Left kidney (tissue), 2 donors: Measurements from ENCODE around the gene NREP. TPM values are rescaled to one million over a fixed set of nuclear protein-coding genes. Genes with fewer than 3 reads are reported as not detected.

ENCODE experiments used
- DNase-seq: peaks from one replicate; pipeline ENCODE4 v3.0.0-alpha.2; 2013
- polyA plus RNA-seq: library from polyadenylated mRNA; unstranded; fragments of 120-200 nt; gene quantifications from one replicate; pipeline ENCODE4 v1.2.1, GENCODE V29; 2013; ENCODE audit not compliant: insufficient read length

Gene NREP
- polyA plus RNA-seq, 1 donor, result 845 TPM

DNA sequence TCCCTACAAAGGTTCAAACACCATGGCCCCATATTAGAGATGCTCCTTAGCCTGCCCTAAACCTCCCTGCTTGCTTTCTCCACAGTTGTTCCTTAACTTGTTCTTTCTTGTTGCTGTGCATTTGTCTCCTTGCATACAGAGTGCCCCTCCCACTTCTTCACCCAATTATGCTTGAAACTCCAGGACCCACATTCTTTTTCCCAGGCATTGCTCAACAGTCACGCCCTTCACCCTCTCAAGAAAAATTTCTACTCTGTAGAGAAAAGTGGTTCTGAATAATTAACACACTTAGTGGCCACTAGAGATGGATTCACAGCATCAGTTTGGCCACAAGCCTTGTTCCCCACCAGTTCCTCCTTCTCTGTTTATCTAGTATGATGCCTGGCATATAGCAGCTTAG, 57.7 kb downstream of the NREP start:
- no peak for DNase-seq

DNA sequence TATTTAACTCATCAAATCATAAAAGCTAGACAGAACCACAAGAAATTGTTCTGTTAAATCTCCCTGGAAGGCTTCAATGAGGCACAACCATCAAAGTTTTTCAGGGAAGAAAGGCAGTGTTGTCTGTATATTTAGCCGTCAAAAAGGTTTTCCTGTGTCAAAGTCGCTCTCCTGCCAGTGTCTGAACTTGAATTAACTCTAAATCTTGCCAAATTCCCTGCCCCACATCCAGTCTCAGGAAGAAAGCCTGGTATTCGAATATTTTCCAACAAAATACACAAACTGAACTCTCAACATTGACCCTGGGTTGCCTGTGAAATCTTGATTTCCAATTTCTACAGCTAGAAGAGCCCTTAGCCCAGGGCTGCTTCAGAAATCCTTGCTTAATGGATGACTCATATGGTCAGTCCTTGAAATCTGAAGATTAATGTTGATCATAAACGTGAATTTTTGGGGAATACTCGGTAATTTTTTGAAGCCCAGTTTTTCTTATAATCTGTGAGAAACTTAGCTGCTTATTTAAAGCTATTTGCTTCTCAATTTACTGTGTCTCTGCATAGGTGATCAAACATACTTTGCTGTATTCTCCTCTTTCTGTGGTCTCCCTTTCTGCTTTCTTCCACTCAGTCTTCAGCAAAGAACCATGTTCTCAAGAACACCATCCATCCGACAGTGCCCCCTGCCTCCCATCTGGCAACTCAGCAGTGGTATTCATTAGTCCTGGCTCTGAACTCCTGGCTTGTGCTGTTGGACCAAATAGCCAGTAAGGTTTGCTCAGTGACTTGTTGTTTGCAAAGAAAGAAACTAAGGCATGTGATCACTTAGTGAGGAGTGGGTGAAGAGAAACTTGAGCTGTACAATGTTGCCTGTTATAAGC, 58.9 kb downstream of the NREP start:
- no peak for DNase-seq

DNA sequence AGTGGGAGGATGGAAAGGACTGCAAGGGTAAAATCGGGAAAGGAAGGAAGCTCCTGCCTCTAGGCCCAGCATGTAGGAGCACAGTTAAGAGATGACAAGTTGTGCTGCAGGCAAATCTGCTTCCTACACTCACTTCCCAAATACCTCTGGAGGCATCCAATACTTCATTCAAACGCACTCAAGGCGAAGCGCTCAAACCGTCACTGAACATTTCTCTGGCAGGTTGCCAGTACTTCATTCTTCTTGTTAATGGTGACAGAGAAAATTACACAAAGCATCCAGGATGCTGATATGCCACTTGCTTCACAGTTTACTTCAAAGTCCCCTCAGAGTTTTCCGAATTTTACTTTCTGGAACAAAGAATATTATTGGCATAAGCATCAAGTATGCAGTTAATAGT, 59.8 kb downstream of the NREP start:
- DNase-seq, result peak; percentile 46

- no peak for DNase-seq
Observed at GRCh38 chr5:111695991-111696390, 61.0 kb downstream of the NREP start.

- DNase-seq, result no peak
Observed at GRCh38 chr5:111694133-111694532, 62.9 kb downstream of the NREP start.

- no peak for DNase-seq
Observed at GRCh38 chr5:111691914-111692313, 65.1 kb downstream of the NREP start.

- no peak for DNase-seq
Observed at GRCh38 chr5:111691508-111691907, 65.5 kb downstream of the NREP start.

GRCh38 chr5:111689357-111689935, 67.5 kb downstream of the NREP start:
- no peak for DNase-seq

DNA sequence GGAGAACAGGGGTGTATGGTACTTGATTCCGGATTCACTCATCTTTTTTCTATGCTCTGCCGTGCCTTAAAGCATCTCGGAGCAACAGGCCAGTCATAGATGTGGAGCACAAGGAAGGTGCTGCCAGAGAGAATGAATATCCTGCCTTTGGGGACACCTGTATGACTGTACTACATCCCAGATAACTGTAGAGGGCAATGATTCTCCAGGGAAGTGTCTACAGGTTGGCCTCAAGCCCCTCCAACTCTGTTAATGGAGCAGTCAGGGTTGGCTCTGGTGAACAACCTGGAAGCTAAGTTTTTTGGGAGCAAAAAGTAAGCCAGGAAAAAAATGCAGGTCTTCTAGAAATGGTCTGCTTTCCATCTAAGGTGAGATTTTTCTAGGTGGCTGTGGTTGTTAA, 71.0 kb downstream of the NREP start:
- DNase-seq, result no peak

DNA sequence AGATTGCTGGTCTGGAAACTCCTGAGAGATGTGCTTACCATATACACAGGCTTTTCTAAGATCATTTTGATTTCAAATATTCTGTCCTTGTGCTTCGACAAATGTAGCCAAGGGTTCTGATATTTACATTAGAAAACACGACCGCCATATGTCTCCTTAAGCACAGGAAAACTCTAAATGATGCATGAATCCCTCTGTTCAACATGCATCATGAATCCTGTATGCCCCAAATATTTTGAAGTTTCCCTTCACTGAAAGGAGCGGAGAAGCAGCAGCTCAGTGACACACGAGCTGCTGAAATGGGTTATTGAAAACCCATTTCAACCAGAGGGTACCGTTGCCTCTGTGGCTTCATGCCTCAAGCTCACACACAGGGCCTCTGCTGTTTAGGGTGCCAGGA, 74.4 kb downstream of the NREP start:
- DNase-seq, result no peak

DNA sequence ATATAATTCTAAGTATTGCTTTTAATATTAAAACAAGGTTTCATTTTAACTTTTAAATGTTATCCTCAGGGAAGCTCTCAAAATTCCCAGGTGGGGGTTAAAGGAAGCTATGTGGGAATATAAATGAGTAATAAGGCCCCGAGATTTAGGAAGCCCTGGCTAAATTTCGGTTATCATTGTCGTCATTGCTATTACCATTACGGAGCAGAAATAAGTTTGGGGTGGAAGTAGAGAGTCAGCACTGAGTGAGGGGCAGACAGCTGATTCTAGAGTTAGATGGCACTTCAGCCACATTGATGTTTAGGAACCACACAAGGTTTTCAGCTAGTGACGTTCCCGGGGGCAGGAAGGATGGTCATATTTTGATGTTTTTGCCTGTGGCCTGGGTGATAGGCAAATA, 74.9 kb downstream of the NREP start:
- DNase-seq, result no peak

DNA sequence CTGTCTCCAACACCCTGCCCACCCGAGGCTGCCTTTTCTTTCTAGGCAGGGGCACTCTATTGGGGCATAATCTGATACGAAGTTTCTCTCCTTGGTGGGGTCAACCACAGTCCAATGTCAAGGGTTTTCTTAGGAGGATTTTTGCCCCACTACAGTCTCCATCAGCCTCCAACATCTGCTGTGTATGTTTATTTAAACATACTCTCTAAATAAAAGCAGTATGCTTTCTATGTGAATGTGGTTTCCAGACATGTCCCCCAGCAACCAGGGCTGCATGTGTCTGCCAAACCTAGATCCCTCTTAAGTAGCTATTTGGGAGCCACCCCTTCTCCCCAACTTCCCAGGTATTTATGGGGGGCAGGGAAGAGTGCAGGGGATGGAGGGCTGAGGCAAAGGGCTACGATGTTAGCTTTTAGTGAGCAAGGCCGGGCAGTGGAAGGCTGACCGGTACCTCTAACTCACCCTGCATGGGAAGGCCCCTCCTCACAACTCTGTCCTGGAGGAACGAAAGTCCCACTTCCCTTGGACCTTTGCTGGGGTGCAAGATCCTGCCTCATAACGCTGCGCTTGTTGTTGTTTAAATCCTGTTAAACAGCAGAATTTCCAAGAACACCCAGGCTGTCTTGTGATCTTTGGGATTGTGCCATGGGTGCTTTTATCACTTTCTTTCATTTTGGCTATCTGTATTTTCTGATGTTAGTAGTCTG, 75.4 kb downstream of the NREP start:
- DNase-seq, result no peak

DNA sequence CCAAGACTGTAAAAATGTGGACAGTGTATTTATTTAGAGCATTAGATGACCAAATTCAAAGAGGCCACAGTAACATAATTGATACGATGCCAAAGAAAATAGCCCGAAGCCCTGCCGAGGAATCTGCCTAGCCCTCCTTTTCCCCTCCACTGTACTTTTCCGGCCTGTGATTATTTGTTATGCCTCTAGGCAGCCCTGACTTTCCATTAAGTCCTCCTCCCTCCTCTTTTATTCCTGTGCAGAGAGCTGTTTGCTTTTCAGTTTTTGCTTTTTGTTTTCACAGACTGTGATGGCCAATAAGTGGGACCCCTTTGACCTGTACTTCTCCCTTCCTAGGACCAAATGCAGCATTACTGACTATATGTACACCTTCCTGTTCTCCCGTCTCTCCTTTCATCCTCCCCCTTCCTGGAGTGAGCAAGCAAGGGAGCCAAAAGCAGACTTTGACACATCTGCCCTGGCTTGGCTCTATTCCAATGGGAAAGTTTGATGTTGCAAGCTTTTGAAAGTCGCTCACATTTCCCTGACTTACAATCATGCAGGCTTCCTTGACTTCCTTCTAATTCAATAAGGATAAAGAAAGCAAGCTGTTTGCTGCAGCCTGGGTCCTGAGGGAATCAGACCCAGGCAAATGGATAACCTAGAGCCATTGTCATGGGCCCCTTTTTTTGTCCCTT, 76.1 kb downstream of the NREP start:
- DNase-seq, result peak; percentile 82

GRCh38 chr5:111679611-111680010, 77.4 kb downstream of the NREP start:
- no peak for DNase-seq

Other genes with a start within 250 kb of the NREP start
- 25.7 TPM for gene STARD4, start 244.7 kb downstream of the NREP start, polyA plus RNA-seq